Measurements from ENCODE around the gene TBX2. TPM values are rescaled to one million over a fixed set of nuclear protein-coding genes. Genes with fewer than 3 reads are reported as not detected.

Gene TBX2
- total RNA-seq, 1 experiment from 2014 or later = 9.9 TPM

GRCh38 chr17:61368049-61368831 lies 31.4 kb upstream of the TBX2 start:
- DNase-seq (ENCODE audit: extremely low read depth, low read depth) = no peak

GRCh38 chr17:61368832-61369450 lies 30.7 kb upstream of the TBX2 start:
- no peak for DNase-seq (ENCODE audit: extremely low read depth, low read depth)

- DNase-seq (ENCODE audit: extremely low read depth, low read depth) = no peak
Measured at GRCh38 chr17:61369751-61370150, 29.9 kb upstream of the TBX2 start.

- DNase-seq (ENCODE audit: extremely low read depth, low read depth) = no peak
Measured at GRCh38 chr17:61371179-61371578, 28.5 kb upstream of the TBX2 start.

- DNase-seq (ENCODE audit: extremely low read depth, low read depth) = no peak
Measured at GRCh38 chr17:61371606-61372005, 28.0 kb upstream of the TBX2 start.

- DNase-seq (ENCODE audit: extremely low read depth, low read depth) = no peak
Measured at GRCh38 chr17:61372436-61372835, 27.2 kb upstream of the TBX2 start.

GRCh38 chr17:61376931-61377838 lies 22.5 kb upstream of the TBX2 start:
- DNase-seq (ENCODE audit: extremely low read depth, low read depth) = no peak

- no peak for DNase-seq (ENCODE audit: extremely low read depth, low read depth)
Measured at GRCh38 chr17:61378658-61379456, 20.8 kb upstream of the TBX2 start.

GRCh38 chr17:61379457-61380216 lies 20.0 kb upstream of the TBX2 start:
- DNase-seq (ENCODE audit: extremely low read depth, low read depth) = no peak

GRCh38 chr17:61380217-61380835 lies 19.3 kb upstream of the TBX2 start:
- DNase-seq (ENCODE audit: extremely low read depth, low read depth) = no peak

- DNase-seq (ENCODE audit: extremely low read depth, low read depth) = no peak
Measured at GRCh38 chr17:61380836-61381525, 18.7 kb upstream of the TBX2 start.

GRCh38 chr17:61381537-61381936 lies 18.1 kb upstream of the TBX2 start:
- DNase-seq (ENCODE audit: extremely low read depth, low read depth) = no peak

- no peak for DNase-seq (ENCODE audit: extremely low read depth, low read depth)
Measured at GRCh38 chr17:61382796-61383688, 16.6 kb upstream of the TBX2 start.

- no peak for DNase-seq (ENCODE audit: extremely low read depth, low read depth)
Measured at GRCh38 chr17:61383689-61384201, 15.9 kb upstream of the TBX2 start.

- DNase-seq (ENCODE audit: extremely low read depth, low read depth) = no peak
Measured at GRCh38 chr17:61384354-61384691, 15.3 kb upstream of the TBX2 start.

- DNase-seq (ENCODE audit: extremely low read depth, low read depth) = no peak
Measured at GRCh38 chr17:61384692-61385576, 14.7 kb upstream of the TBX2 start.
